ENCODE results near the gene OR5I1.
"Not testable (repeated sequence)": the region's sequence is repeated elsewhere in the genome, so short reads cannot be mapped to it uniquely, and the experiment has no call there.

OR5I1 gene

GRCh38 chr11:55936300-55936699, at the start of gene OR5I1:
Gene OR5I1, minus strand, starts transcription at chr11:55936400. Its CDS starts 0 bp downstream, at chr11:55936400.
- no peak for DNase-seq (ENCODE audit: extremely low spot score, insufficient read length, low read depth)
- FAIRE-seq = no peak

- FAIRE-seq (no peak), DNase-seq (ENCODE audit: extremely low spot score, insufficient read length, low read depth) (no peak)
These were observed 34.7 kb upstream of the OR5I1 start for GRCh38 chr11:55970935-55971334.

- DNase-seq (ENCODE audit: extremely low spot score, insufficient read length, low read depth) = no peak
- no peak for FAIRE-seq
These were observed 33.6 kb upstream of the OR5I1 start, which contains the start of gene OR10AG1 for GRCh38 chr11:55969845-55970244. Gene OR10AG1, minus strand, starts transcription at chr11:55969945. Its CDS starts 38 bp downstream, at chr11:55969907.

GRCh38 chr11:55967914-55968313, 31.7 kb upstream of the OR5I1 start:
- no peak for DNase-seq (ENCODE audit: extremely low spot score, insufficient read length, low read depth)
- no peak for FAIRE-seq

GRCh38 chr11:55966391-55966790, 30.2 kb upstream of the OR5I1 start:
- FAIRE-seq (no peak), DNase-seq (ENCODE audit: extremely low spot score, insufficient read length, low read depth) (no peak)

GRCh38 chr11:55956521-55956920, 20.3 kb upstream of the OR5I1 start:
- no peak for FAIRE-seq
- DNase-seq (ENCODE audit: extremely low spot score, insufficient read length, low read depth) = no peak

GRCh38 chr11:55949330-55949729, 13.1 kb upstream of the OR5I1 start:
- DNase-seq (ENCODE audit: extremely low spot score, insufficient read length, low read depth) (no peak), FAIRE-seq (no peak)

GRCh38 chr11:55942785-55943392, 6.7 kb upstream of the OR5I1 start:
- FAIRE-seq (no peak), DNase-seq (ENCODE audit: extremely low spot score, insufficient read length, low read depth) (no peak)

GRCh38 chr11:55920537-55920936, 15.7 kb downstream of the OR5I1 start:
- FAIRE-seq (no peak), DNase-seq (ENCODE audit: extremely low spot score, insufficient read length, low read depth) (no peak)

GRCh38 chr11:55914482-55914881, 21.7 kb downstream of the OR5I1 start, which contains the start of gene OR5W2:
Gene OR5W2, minus strand, starts transcription at chr11:55914582. Its CDS starts 0 bp downstream, at chr11:55914582.
- DNase-seq (ENCODE audit: extremely low spot score, insufficient read length, low read depth) (no peak), FAIRE-seq (no peak)

GRCh38 chr11:55902308-55902707, 33.9 kb downstream of the OR5I1 start:
- no peak for DNase-seq (ENCODE audit: extremely low spot score, insufficient read length, low read depth)
- no peak for FAIRE-seq

- DNase-seq (ENCODE audit: extremely low spot score, insufficient read length, low read depth) (no peak), FAIRE-seq (no peak)
These were observed 41.0 kb downstream of the OR5I1 start for GRCh38 chr11:55895216-55895615.

- not testable (repeated sequence) for DNase-seq (ENCODE audit: extremely low spot score, insufficient read length, low read depth); FAIRE-seq
These were observed 50.7 kb downstream of the OR5I1 start for GRCh38 chr11:55885481-55885880.

Measured in GM18507 (cell line).